Kidney capillary endothelial cell (primary cell): ENCODE measurements around the gene SEMA7A.
"Not testable (repeated sequence)": the region's sequence is repeated elsewhere in the genome, so short reads cannot be mapped to it uniquely, and the experiment has no call there.

ENCODE experiments used
- DNase-seq: peaks from one replicate; pipeline ENCODE4 v3.0.0-alpha.2; 2018; ENCODE audit warnings: low spot score

The SEMA7A gene

GRCh38 chr15:74399511-74400312 lies 34.0 kb downstream of the SEMA7A start:
- DNase-seq, result peak; percentile 60

DNA sequence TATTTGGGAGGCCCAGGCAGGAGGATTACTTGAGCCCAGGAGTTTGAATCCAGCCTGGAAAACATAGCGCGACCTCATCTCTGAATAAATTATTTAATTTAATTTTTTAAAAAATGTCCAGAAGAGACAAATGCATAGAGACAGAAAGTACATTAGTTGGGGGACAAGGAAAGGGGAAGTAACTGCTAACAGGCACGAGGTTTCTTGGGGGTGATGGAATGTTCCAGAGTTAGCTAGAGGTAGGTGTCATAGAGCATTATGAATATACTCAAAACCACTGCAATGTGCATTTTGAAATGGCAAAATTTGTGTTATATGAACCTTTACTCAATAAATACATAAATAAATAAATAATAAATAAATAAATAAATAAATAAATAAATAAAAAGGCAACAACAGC lies 34.7 kb downstream of the SEMA7A start:
- DNase-seq, result no peak

GRCh38 chr15:74398183-74398582 lies 35.6 kb downstream of the SEMA7A start:
- DNase-seq, result no peak

- DNase-seq, result no peak
These were observed 36.3 kb downstream of the SEMA7A start for GRCh38 chr15:74397239-74398068.

GRCh38 chr15:74396445-74397238 lies 37.1 kb downstream of the SEMA7A start:
- DNase-seq, result no peak

DNA sequence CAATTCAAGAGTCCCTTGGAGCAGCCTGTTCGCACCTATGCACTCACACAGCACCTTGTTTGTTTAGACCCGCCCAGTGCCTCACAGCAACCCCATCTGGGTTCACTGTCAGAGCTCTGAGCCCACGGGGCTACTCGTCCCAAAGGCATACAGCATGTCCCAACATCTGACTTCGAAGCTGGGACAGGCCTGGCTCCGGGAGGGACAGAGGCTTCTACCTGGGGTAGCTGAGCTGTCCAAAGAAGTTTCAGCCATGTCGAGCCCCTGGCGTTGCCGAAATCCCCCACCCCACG lies 37.7 kb downstream of the SEMA7A start:
- no peak for DNase-seq

DNA sequence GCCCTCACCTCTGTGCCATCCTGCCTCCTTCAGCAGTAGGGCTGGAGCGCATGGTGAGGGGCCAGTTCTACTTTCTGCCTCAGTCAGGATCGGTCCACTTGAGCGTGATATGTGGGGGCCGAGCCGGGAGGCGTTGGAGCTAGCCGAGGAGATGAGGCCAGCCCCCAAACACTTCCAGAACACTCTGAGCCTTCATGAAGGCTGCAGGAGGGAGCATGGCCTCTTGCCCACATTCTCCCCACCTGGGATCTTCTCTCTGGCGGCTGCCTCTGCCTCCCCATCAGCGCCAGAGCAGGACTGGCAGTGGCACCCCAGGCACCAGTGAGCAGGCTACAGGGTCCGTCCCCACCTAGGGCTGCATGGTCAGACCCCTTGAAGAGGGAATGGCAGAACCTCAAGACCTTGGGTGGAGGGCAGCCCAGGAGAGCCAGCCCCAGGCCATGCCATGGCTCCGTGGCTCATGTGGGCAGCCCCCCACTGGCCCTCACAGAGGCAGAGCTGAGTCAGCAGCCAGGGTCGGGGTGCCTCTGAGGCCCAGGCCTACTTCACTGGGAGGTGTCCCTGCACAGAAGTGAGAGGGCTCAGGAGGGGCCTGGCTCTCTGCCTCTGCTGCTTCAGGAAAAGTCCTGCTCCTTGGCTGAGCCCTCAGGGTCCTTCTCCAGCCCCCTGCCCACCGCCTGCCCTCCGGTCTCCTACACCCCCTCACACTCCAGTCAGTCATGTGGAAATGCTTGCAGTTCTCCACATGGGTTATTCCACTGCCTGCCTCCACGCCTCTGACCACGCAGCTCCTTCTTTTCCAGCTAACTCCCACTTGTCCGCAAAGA lies 38.2 kb downstream of the SEMA7A start:
- no peak for DNase-seq

DNA sequence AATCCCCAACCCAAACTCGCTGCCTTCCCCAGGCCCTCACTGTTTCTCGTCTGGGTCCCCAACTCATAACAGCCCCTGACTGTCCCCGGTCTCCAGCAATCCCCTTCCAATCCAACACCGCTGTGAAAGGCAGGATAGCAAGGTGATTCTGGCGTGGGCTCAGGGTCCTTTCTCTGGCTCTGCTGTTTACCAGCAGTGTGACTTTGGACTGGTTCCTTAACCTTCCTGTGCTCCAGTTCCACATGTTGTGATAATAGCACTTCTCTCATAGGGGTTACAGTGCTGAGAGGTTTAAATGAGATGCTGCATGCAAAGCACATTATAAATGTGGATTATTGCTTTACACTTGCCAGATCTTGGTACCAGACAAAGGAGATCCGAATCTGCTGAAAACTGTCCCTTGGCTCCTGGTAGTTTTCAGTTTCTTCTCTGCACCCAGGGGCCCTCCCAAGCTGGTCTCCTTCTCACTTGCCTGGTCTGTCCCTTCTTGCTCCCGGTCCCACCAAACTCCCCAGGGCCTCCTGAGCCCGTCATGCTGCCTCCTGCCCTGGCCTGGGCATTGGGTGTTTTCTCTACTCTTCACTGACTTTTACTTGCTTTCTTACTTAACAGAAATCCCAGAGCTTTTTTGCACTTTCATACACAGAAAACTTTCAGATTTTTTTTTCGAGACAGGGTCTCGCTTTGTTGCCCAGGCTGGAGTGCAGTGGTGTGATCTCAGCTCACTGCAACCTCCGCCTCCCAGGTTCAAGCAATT lies 39.5 kb downstream of the SEMA7A start:
- DNase-seq, result no peak

DNA sequence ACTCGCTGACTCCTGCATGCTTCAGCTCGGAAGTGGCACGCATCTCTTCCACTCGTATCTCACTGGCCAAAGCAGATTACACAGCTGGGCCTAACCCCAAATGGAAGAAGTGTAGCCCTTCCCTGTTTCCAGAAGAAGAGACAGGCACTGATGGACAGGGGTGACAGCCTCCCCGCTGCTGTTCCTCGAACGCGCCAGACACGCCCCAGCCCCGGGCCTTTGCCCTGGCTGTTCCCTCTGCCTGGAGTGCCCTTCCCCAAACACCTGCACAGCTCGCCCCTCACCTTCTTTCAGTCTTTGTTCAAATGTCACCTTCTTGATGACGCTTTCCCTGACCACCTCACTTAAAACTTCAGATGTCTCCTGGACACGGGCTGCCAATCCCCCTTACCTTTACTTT lies 40.3 kb downstream of the SEMA7A start:
- no peak for DNase-seq

GRCh38 chr15:74392902-74393301 lies 40.9 kb downstream of the SEMA7A start:
- no peak for DNase-seq

DNA sequence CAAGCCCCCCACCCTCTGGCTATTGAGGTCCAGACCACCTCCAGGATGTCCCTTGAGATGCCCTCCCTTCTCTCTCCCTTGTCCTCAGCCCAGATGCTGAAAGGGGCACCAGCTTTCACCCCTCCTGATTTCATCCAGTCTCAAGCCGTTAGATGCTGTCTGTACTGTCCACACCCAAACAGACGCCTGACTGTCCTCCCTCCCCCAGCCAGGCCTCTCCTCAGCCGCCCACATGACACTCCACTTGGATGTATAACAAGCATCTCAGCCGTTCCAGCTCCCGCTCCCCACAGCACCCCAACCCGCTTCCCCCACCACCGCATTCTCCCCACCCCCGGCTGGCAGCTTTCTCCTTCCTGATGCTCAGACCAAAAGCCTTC lies 41.3 kb downstream of the SEMA7A start:
- DNase-seq, result no peak

DNA sequence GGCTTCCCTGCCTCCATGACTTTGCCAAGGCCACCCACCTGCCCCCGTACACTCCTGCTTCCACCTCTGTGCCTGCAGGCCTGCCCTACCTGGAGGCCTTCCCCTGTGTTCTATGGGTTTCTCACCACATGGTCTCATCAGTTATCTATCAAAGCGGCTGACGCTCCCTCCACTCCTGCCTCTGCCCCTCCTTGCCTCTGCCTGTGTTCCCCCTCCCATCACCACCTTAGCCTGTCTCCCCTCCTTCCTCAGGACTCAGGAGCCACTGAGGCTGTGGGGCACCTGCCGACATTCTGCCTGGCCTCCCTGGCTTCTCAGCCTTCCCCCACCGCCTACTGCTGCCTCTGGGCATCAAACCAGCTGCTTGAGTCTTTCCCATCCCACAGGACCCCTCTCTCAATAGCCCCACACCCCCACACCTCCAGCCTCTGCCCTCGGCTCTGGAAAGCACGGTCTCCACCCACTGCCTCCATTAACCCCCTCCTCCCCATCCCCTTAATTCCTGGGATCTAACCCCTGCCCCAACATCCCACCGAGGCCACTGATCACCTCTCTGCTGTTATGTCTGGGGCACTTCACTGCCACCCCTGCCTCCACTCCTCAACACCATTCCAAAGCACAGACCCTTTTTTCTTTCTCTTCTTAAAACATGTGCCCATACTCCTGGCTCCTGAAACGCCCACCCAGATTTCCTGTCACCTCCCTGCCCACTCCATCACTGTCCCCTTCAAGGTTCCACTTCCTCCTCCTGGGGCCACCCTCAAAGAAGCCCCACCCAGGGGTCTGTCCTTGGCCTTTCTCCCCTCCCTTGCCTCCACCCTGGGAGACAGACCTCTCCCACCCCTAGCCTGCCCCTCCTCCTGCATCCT lies 41.9 kb downstream of the SEMA7A start:
- DNase-seq, result no peak

- DNase-seq, result no peak
These were observed 43.0 kb downstream of the SEMA7A start for GRCh38 chr15:74390647-74391288.

GRCh38 chr15:74390049-74390646 lies 43.6 kb downstream of the SEMA7A start:
- not testable (repeated sequence) for DNase-seq

- DNase-seq, result no peak
These were observed 44.3 kb downstream of the SEMA7A start for GRCh38 chr15:74389241-74390048.

- DNase-seq, result no peak
These were observed 45.3 kb downstream of the SEMA7A start for GRCh38 chr15:74388363-74388951.

- no peak for DNase-seq
These were observed 46.0 kb downstream of the SEMA7A start for GRCh38 chr15:74387621-74388362.
